ENCODE data around the gene MTX3. TPM values are rescaled to one million over a fixed set of nuclear protein-coding genes. Genes with fewer than 3 reads are reported as not detected.

The MTX3 gene, protein sequence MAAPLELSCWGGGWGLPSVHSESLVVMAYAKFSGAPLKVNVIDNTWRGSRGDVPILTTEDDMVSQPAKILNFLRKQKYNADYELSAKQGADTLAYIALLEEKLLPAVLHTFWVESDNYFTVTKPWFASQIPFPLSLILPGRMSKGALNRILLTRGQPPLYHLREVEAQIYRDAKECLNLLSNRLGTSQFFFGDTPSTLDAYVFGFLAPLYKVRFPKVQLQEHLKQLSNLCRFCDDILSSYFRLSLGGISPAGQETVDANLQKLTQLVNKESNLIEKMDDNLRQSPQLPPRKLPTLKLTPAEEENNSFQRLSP
- 10 to 100 TPM; 19.6 to 34.0 (median 22.9) TPM for total RNA-seq

DNA sequence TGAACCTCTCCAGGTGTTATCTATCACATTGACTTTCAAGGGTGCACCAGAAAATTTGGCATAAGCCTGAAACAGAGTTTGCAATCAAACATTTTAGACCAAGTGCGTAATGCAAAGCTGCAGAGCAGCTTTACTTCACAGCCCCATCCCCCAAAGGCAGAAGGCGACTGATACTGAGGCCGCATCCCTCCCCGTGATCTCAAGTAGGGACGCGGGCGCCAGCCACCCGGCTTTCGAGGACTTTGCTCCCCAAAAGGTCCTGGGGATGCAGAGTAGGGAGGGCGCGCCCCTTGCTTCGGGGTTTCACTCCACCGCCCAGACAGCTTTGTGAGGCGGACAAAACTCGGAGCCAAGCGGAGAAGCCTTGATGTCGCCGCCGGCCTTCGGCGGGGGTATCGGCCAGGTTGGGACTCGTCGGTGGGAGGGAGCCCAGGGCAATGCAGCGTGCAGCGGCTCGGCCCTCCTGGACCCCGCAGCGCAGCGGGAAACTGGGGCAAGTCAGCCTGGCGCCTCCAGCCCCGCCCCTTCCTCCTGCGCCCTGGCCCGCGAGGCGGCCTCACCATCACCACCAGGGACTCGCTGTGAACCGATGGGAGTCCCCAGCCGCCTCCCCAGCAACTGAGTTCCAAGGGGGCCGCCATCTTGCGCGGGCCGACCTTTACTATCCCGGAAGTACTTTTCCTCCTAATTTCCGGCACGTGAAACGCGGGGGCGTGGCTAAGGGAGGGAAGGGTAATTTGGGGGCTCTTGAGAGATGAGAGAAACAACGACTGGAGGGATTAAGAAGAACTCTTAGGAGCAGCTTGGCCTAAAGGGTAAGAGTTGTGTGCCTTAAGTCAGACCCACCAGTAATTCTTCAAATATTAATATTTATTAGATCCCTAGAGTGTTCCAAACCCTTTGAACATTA, at the start of gene MTX3:
Gene MTX3, minus strand, starts transcription at position 665 of the 910 bp plus-strand sequence. Its CDS starts 24 bp downstream, at position 641.
- intact Hi-C loops (cut with DNase I) = no loop called here
- 2% methylated on average over 10 to 27 of the region's 50 CpGs for WGBS, 2 donors

DNA sequence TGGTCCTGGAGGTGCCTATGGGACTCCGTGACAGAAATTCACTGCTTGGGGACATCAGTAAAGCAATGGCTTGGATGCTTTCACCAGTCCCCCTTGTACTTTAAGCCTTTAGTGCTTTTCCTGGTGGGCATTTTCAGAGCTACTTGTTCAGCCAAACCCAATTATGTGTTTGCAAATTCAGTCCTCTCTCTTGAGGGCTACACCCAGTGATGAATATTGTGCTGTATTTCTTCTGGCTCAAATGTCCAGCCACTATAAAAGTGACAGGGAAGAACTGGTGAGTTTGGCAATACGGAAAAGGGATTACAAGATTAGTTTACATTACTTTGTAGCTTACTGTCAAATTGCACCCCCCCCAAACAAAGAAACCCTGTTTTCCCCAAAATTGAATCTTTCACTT, 48.6 kb upstream of the MTX3 start:
- no peaks in the 10 kb centered on the region for H3K27me3 ChIP-seq
- no peaks in the 10 kb centered on the region for H3K36me3 ChIP-seq
- H3K27ac ChIP-seq = no peak overlapping the region
- no peaks in the 10 kb centered on the region for H3K9me3 ChIP-seq
- no peaks in the 10 kb centered on the region for H3K4me1 ChIP-seq
- no peak for TF ChIP-seq POLR2A (IDR thresholded peaks at IDR 0.05)
- TF ChIP-seq, protein P1, sequence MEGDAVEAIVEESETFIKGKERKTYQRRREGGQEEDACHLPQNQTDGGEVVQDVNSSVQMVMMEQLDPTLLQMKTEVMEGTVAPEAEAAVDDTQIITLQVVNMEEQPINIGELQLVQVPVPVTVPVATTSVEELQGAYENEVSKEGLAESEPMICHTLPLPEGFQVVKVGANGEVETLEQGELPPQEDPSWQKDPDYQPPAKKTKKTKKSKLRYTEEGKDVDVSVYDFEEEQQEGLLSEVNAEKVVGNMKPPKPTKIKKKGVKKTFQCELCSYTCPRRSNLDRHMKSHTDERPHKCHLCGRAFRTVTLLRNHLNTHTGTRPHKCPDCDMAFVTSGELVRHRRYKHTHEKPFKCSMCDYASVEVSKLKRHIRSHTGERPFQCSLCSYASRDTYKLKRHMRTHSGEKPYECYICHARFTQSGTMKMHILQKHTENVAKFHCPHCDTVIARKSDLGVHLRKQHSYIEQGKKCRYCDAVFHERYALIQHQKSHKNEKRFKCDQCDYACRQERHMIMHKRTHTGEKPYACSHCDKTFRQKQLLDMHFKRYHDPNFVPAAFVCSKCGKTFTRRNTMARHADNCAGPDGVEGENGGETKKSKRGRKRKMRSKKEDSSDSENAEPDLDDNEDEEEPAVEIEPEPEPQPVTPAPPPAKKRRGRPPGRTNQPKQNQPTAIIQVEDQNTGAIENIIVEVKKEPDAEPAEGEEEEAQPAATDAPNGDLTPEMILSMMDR (IDR thresholded peaks at IDR 0.05) = no peak
- no peak for DNase-seq
- H3K4me3 ChIP-seq (replicated peaks in 1 of 3) = no peak overlapping the region
- WGBS, 2 donors = 73 to 85% methylated on average over 2 of the region's 2 CpGs
- intact Hi-C loops (cut with DNase I) = no loop called here

More for the DNA sequence above, at the start of gene MTX3:
- H3K4me1 ChIP-seq = peaks cover 5 to 10% of the 10 kb centered on the region in 2 donors
- peak within 1 kb of the TSS; percentile 25 to 64 (median 59) for H3K27ac ChIP-seq
- no peaks in the 10 kb centered on the region for H3K27me3 ChIP-seq
- H3K4me3 ChIP-seq (replicated peaks in 1 of 3) = peak within 1 kb of the TSS; percentile 79 to 99 (median 94)
- H3K36me3 ChIP-seq = peaks cover 6 to 21% of the 10 kb centered on the region in 2 donors
- TF ChIP-seq, protein P1 (IDR thresholded peaks at IDR 0.05) = no peak
- TF ChIP-seq POLR2A (IDR thresholded peaks at IDR 0.05) = peak in 1 of 2 donors; percentile 61
- H3K9me3 ChIP-seq = no peaks in the 10 kb centered on the region
- peak; percentile 85 to 87 for DNase-seq

DNA sequence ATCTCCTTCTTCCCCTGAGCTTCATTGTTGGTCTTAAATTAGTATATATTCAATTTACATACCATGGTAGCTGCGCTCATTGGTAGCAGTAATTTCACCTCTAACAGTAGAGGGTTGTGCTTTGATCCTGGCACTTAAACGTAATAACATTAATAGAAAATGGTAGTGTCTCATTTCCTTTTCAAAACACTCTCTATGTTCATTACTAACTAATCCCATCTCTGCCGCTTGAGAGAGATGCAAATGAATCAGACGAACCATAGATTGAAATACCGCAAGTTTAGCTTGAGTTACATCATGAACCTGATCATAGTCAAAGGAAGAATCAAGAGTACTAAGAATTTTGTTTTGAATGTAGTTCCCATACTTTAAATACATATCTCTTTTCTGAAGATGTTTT, 46.3 kb upstream of the MTX3 start:
- TF ChIP-seq, protein P1 (IDR thresholded peaks at IDR 0.05) = no peak
- no peak for TF ChIP-seq POLR2A (IDR thresholded peaks at IDR 0.05)
- Histone ChIP-seq H3K4me1 (no peaks in the 10 kb centered on the region), H3K27ac (no peak overlapping the region), H3K4me3 (replicated peaks in 1 of 3) (no peak overlapping the region), H3K9me3 (no peaks in the 10 kb centered on the region), H3K36me3 (no peaks in the 10 kb centered on the region), H3K27me3 (no peaks in the 10 kb centered on the region)
- 85 to 93% methylated on average over 5 of the region's 5 CpGs for WGBS, 2 donors
- DNase-seq = no peak
- intact Hi-C loops (cut with DNase I) = no loop called here

DNA sequence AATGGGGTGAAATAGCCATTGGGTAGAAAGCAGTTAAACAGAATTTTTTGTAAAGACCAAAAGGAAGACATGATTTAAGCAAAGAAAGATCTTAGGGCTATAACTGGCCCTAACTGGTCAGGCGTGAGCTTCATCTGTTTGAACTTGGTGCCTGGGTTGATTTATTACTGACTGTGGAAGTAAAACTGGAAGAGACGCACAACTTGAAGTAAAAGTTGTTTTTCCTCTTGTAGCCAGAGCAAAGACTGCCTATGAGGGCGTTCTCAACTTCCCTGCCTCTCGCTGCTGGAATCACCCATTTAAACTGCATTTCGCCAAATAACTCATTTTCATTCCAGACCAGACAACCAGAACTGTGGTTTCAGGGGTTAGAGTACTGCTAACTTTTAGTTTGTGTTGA, 45.6 kb upstream of the MTX3 start:
- TF ChIP-seq POLR2A (IDR thresholded peaks at IDR 0.05) = no peak
- TF ChIP-seq, protein P1 (IDR thresholded peaks at IDR 0.05) = no peak
- no peaks in the 10 kb centered on the region for H3K4me1 ChIP-seq
- no peaks in the 10 kb centered on the region for H3K36me3 ChIP-seq
- no peak overlapping the region for H3K27ac ChIP-seq
- no peaks in the 10 kb centered on the region for H3K9me3 ChIP-seq
- no peak for DNase-seq
- intact Hi-C loops (cut with DNase I) = no loop called here
- no peak overlapping the region for H3K4me3 ChIP-seq (replicated peaks in 1 of 3)
- no peaks in the 10 kb centered on the region for H3K27me3 ChIP-seq
- 90% methylated on average over 5 of the region's 5 CpGs for WGBS, 2 donors

Measured in thyroid gland (tissue), 4 donors.